ENCODE results near the gene PPHLN1. TPM values are rescaled to one million over a fixed set of nuclear protein-coding genes. Genes with fewer than 3 reads are reported as not detected.

The PPHLN1 gene
- total RNA-seq, 4 donors from 2014 or later: 32.7 to 52.3 (median 43.5) TPM

DNA sequence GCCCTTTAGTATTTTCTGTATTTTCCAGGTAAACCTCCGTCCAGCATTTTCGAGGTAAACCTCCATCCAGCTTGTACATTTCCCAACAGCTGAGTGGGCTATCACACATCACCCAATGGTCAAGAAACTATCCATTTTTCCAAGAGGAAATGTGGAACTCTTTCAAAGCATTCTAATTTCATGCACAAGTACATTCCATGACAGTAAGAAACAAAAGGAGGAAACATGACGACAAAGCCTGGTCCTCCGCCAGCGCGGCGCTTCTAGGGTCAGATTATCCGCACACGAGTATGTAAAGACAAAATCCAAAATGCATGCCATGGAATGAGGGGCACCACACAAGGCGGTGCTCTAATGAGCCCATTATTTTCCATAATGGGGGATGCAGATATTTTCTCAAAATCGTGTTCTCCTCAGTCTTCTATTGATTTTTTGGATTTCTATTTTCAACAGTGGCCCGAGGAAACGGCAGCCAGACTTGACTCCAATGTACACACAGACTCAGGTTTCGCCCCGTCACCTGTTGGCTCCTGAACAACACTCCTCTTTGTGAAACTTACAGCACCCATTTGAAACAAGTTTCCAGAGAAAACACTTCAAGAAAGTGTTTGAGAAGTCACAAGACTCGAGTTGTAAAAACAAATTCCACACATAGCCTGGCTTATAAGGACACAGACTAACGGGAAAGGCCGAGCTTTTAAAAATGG is 156.2 kb downstream of the PPHLN1 start:
- TF ChIP-seq, protein P1, sequence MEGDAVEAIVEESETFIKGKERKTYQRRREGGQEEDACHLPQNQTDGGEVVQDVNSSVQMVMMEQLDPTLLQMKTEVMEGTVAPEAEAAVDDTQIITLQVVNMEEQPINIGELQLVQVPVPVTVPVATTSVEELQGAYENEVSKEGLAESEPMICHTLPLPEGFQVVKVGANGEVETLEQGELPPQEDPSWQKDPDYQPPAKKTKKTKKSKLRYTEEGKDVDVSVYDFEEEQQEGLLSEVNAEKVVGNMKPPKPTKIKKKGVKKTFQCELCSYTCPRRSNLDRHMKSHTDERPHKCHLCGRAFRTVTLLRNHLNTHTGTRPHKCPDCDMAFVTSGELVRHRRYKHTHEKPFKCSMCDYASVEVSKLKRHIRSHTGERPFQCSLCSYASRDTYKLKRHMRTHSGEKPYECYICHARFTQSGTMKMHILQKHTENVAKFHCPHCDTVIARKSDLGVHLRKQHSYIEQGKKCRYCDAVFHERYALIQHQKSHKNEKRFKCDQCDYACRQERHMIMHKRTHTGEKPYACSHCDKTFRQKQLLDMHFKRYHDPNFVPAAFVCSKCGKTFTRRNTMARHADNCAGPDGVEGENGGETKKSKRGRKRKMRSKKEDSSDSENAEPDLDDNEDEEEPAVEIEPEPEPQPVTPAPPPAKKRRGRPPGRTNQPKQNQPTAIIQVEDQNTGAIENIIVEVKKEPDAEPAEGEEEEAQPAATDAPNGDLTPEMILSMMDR (IDR thresholded peaks at IDR 0.05 in 4 of 5, conservative IDR thresholded peaks at IDR 0.05 in 1 of 5): no peak
- TF ChIP-seq POLR2A (IDR thresholded peaks at IDR 0.05): no peak
- peak; percentile 9 to 18 for ATAC-seq
- in situ Hi-C loops (cut with MboI; ENCODE audit: low sequenced_read_pairs in 4 of 4) (loop anchor here (10.0 to 25.0 kb wide), 4 partner anchors 83 to 855 kb away; partner anchors contain the start of gene PRICKLE1 (in 1 of the 4)), intact Hi-C loops (cut with DNase I; ENCODE audit: low total_unique reads) (loop anchor here (1.0 to 5.0 kb wide), 5 partner anchors 87 to 855 kb away; partner anchors contain the start of gene YAF2)
- Histone ChIP-seq H3K9me3 (no peaks in the 10 kb centered on the region), H3K4me3 (peak overlapping the region; percentile 73 to 84 (median 77)), H3K27me3 (no peaks in the 10 kb centered on the region), H3K4me1 (peaks cover 0 to 12% of the 10 kb centered on the region in 2 donors), H3K36me3 (no peaks in the 10 kb centered on the region), H3K27ac (peak overlapping the region; percentile 38 to 74 (median 56))
- DNase-seq: no peak

DNA sequence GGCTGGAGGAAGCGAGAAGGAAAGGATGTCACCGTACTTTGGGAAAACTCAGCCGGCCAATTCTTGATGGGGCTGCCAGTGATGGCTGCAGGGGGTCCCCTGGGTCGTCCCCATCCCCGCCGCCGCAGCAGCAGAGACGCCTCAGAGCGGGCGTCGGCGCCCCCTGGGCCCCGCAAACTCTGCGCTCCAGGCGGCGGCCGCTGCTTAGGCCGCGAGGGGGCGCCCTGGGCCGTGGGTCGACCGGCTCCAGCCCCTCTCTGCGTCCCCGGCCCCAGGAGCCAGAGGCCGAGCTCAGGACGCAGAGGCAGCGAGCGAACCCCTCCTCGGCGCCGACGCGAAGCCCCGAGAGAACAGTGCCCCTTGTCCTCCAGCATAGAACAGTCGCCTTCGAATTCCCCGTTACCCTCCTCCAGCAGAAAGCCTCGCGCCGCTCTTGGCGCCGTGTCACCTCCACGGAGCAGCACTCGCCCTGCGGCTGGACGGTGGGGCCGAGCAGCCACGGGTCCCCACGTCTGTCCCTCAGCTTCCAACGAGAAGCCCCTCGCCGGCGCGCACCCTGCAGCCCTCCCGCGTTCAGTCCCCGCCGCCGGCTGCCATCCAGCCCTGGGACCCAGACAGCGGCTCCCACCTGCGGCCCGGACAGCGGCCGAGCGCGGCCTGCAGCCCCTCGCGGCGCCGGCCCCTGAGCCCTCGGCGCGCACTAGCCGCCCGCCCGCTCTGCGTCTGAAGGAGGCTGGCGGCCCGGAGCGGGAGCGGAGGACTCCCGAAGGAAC is 157.0 kb downstream of the PPHLN1 start:
- no peaks in the 10 kb centered on the region for H3K9me3 ChIP-seq
- ATAC-seq (peak; percentile 79 to 85), DNase-seq (peak; percentile 25 to 42)
- peak overlapping the region; percentile 38 to 74 (median 56) for H3K27ac ChIP-seq
- in situ Hi-C loops (cut with MboI; ENCODE audit: low sequenced_read_pairs in 4 of 4): loop anchor here (10.0 to 25.0 kb wide), 4 partner anchors 82 to 854 kb away; partner anchors contain the start of gene PRICKLE1 (in 1 of the 4)
- H3K4me1 ChIP-seq: peaks cover 0 to 12% of the 10 kb centered on the region in 2 donors
- no peaks in the 10 kb centered on the region for H3K36me3 ChIP-seq
- peak overlapping the region; percentile 73 to 84 (median 77) for H3K4me3 ChIP-seq
- no peaks in the 10 kb centered on the region for H3K27me3 ChIP-seq
- intact Hi-C loops (cut with DNase I; ENCODE audit: low total_unique reads): loop anchor here (1.0 to 5.0 kb wide), 5 partner anchors 86 to 854 kb away; partner anchors contain the start of gene YAF2
- TF ChIP-seq, protein P1 (IDR thresholded peaks at IDR 0.05 in 4 of 5, conservative IDR thresholded peaks at IDR 0.05 in 1 of 5): peak; percentile 79 to 94 (median 81)
- TF ChIP-seq POLR2A (IDR thresholded peaks at IDR 0.05): no peak

DNA sequence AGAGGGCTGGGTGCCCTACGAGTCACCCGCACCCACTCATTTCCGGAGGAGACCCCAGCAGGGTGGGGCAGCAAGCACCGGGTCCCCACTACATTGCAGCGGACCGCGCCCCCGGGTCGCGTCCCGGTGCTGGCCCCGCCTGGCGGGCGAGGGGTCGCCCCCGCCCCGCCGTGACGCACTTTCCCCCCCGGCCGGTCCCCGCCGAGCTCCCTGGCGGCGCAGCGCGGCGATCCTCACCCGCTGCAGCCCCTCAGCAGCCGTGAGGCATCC is 157.5 kb downstream of the PPHLN1 start:
- no peaks in the 10 kb centered on the region for H3K36me3 ChIP-seq
- H3K27ac ChIP-seq: peak overlapping the region; percentile 38 to 74 (median 56)
- TF ChIP-seq POLR2A (IDR thresholded peaks at IDR 0.05): no peak
- TF ChIP-seq, protein P1 (IDR thresholded peaks at IDR 0.05 in 4 of 5, conservative IDR thresholded peaks at IDR 0.05 in 1 of 5): no peak
- no peaks in the 10 kb centered on the region for H3K9me3 ChIP-seq
- no peaks in the 10 kb centered on the region for H3K27me3 ChIP-seq
- in situ Hi-C loops (cut with MboI; ENCODE audit: low sequenced_read_pairs in 4 of 4) (loop anchor here (10.0 to 25.0 kb wide), 4 partner anchors 81 to 854 kb away; partner anchors contain the start of gene PRICKLE1 (in 1 of the 4)), intact Hi-C loops (cut with DNase I; ENCODE audit: low total_unique reads) (loop anchor here (2.0 to 5.0 kb wide), 4 partner anchors 246 to 853 kb away; partner anchors contain the start of gene YAF2)
- H3K4me1 ChIP-seq: peaks cover 0 to 12% of the 10 kb centered on the region in 2 donors
- no peak for DNase-seq
- H3K4me3 ChIP-seq: peak overlapping the region; percentile 73 to 84 (median 77)
- ATAC-seq: peak; percentile 1 to 34

DNA sequence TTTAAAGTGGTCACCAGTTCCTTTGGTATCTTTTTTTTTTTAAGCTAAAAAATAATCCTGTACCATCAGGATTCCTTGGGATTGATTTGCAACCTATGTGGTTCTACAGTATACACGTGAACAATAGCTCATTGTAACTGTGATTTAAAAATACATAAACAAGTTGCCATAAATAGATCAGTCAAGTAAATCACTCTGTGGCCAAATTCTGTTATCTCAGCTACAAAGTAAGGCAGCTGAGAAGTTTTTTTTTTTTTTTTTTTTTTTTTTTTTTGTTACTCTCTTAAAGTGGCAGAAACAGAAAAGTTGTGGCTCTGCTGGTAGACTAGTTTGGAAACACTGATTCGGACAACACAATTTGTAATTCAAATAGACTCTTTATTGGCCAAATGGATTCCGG is 159.0 kb downstream of the PPHLN1 start:
- intact Hi-C loops (cut with DNase I; ENCODE audit: low total_unique reads): loop anchor here (5.0 kb wide), 2 partner anchors 248 to 358 kb away; partner anchors contain the start of gene YAF2
- no peak overlapping the region for H3K27ac ChIP-seq

More for the DNA sequence above, 159.0 kb downstream of the PPHLN1 start:
- DNase-seq: no peak
- Histone ChIP-seq H3K4me1 (peaks cover 0 to 12% of the 10 kb centered on the region in 2 donors), H3K4me3 (no peak overlapping the region), H3K9me3 (no peaks in the 10 kb centered on the region), H3K27me3 (no peaks in the 10 kb centered on the region), H3K36me3 (no peaks in the 10 kb centered on the region)
- ATAC-seq: no peak
- TF ChIP-seq POLR2A (IDR thresholded peaks at IDR 0.05): no peak
- TF ChIP-seq, protein P1 (IDR thresholded peaks at IDR 0.05 in 4 of 5, conservative IDR thresholded peaks at IDR 0.05 in 1 of 5): no peak
- in situ Hi-C loops (cut with MboI; ENCODE audit: low sequenced_read_pairs in 4 of 4): loop anchor here (10.0 to 25.0 kb wide), 4 partner anchors 80 to 852 kb away; partner anchors contain the start of gene PRICKLE1 (in 1 of the 4)

Data from gastrocnemius medialis (tissue), 4 donors.